GM19438 (cell line): ENCODE data around the gene PPP2R5E.

ENCODE experiments used
- ATAC-seq: cut with Tn5 transposase; IDR thresholded peaks from one replicate; pipeline ENCODE4 v1.9.1; 2021; ENCODE audit warnings: low read depth; ENCODE audit not compliant: unreplicated experiment

PPP2R5E gene

GRCh38 chr14:63474844-63475243, 68.3 kb downstream of the PPP2R5E start:
- ATAC-seq: no peak

- ATAC-seq: no peak
These were observed 69.1 kb downstream of the PPP2R5E start for GRCh38 chr14:63474111-63474510.

- no peak for ATAC-seq
These were observed 70.0 kb downstream of the PPP2R5E start for GRCh38 chr14:63472986-63473788.

- ATAC-seq: peak; percentile 83
These were observed 72.0 kb downstream of the PPP2R5E start for GRCh38 chr14:63470962-63471793.

GRCh38 chr14:63468294-63468693, 74.9 kb downstream of the PPP2R5E start:
- ATAC-seq: no peak

- ATAC-seq: no peak
These were observed 75.6 kb downstream of the PPP2R5E start for GRCh38 chr14:63467440-63468072.

GRCh38 chr14:63465347-63465746, 77.8 kb downstream of the PPP2R5E start:
- no peak for ATAC-seq

GRCh38 chr14:63460680-63461369, 82.4 kb downstream of the PPP2R5E start:
- ATAC-seq: no peak

GRCh38 chr14:63459738-63460137, 83.4 kb downstream of the PPP2R5E start:
- ATAC-seq: no peak

- no peak for ATAC-seq
These were observed 85.7 kb downstream of the PPP2R5E start for GRCh38 chr14:63457498-63457897.

GRCh38 chr14:63454863-63455622, 88.1 kb downstream of the PPP2R5E start:
- ATAC-seq: no peak

- no peak for ATAC-seq
These were observed 88.7 kb downstream of the PPP2R5E start for GRCh38 chr14:63454436-63454835.

GRCh38 chr14:63453443-63453936, 89.7 kb downstream of the PPP2R5E start:
- no peak for ATAC-seq

GRCh38 chr14:63452796-63453195, 90.4 kb downstream of the PPP2R5E start:
- no peak for ATAC-seq

- ATAC-seq: no peak
These were observed 94.3 kb downstream of the PPP2R5E start for GRCh38 chr14:63448841-63449240.

- no peak for ATAC-seq
These were observed 98.6 kb downstream of the PPP2R5E start for GRCh38 chr14:63444588-63444987.

- ATAC-seq: no peak
These were observed 99.2 kb downstream of the PPP2R5E start for GRCh38 chr14:63443988-63444387.

GRCh38 chr14:63443361-63443760, 99.8 kb downstream of the PPP2R5E start:
- no peak for ATAC-seq

GRCh38 chr14:63438065-63438757, 105.0 kb downstream of the PPP2R5E start:
- no peak for ATAC-seq
